Heart left ventricle (tissue), 13 donors: ENCODE results near the gene TNFRSF17.

Experiments
- CTCF ChIP-seq, 12 donors: fragments of 200-600 bp; sonication (generic) in 4 of 12; IDR thresholded peaks; one replicate each; pipeline versions ENCODE4 v1.5.0 to v1.8.0; 2018 to 2022; ENCODE audit warnings: antibody characterized with exemption in 12 of 12, mild to moderate bottlenecking in 5 of 12
- POLR2A ChIP-seq, 2 donors: fragments of 450-650 bp; IDR thresholded peaks; one replicate each; pipeline ENCODE4 v1.6.1; 2017; ENCODE audit warnings: antibody characterized with exemption in 2 of 2, mild to moderate bottlenecking in 2 of 2, moderate library complexity in 2 of 2
- donor health status: ischemic (EF 13 %, LVEDD 7.1; RV severe dilation, severe dysfunction).
- donor health status: DM: no; HTN: yes; CAD: no.
- donor health status: DM: no; HTN: no; CAD: no.
- donor health status: ischemic (EF 25% LVEDD 6.9; RV normal size, moderate dysfunction).
- donor health status: ischemic (EF 25% LVEDD 5.7; RV mildly dilated, moderate dysfunction).
- donor health status: ischemic (EF 35%, LVEDD 5.7; RV mildly dilated, moderate dysfunction).
- donor health status: nonischemic (EF 11% LVEDD 7.7; RV severe dilation, severe dysfunction).
- donor health status: DM: yes; HTN: yes; CAD: no.
- donor health status: PGD.
- donor health status: ischemic (EF 29% LVEDD 5.4; RV normal size, mild dysfunction).
- donor health status: nonischemic (EF 23%, LVEDD 6.1; RV moderate dilation, normal function).

GRCh38 chr16:12000032-12000431 lies 35.0 kb downstream of the TNFRSF17 start:
- TF ChIP-seq POLR2A (IDR thresholded peaks at IDR 0.05): no peak
- no peak for TF ChIP-seq CTCF (IDR thresholded peaks at IDR 0.05)
